MM.1S (cell line): ENCODE measurements around the gene PNPLA5.
A peak's percentile ranks its signal among the peaks of the same experiment; 100 is the strongest.

Experiments used
- DNase-seq: peaks from one replicate; pipeline ENCODE4 v3.0.0-alpha.2; 2015
- H2AFZ ChIP-seq: fragments of 300-600 bp; sonication (generic); 2 replicates; pipeline ENCODE4 v1.6.0; 2016; ENCODE audit warnings: antibody characterized with exemption, low read length
- H3F3A ChIP-seq: fragments of 300-600 bp; sonication (generic); 2 replicates; pipeline ENCODE4 v1.6.1; 2016; ENCODE audit warnings: mild to moderate bottlenecking, antibody characterized with exemption, low read length, moderate library complexity, mixed read lengths; ENCODE audit not compliant: insufficient read depth
- H3K27ac ChIP-seq: fragments of 300-600 bp; sonication (generic); 2 replicates; pipeline ENCODE4 v1.5.1; 2016; ENCODE audit warnings: mild to moderate bottlenecking, low read length
- H3K27me3 ChIP-seq: fragments of 300-600 bp; sonication (generic); replicated peaks from 2 replicates; pipeline ENCODE4 v1.6.0; 2016; ENCODE audit warnings: low read length; ENCODE audit not compliant: insufficient read depth
- H3K36me3 ChIP-seq: fragments of 300-600 bp; sonication (generic); replicated peaks from 2 replicates; pipeline ENCODE4 v1.6.1; 2016; ENCODE audit warnings: mild to moderate bottlenecking, low read length, mixed read lengths; ENCODE audit not compliant: insufficient read depth
- H3K4me1 ChIP-seq: fragments of 300-600 bp; sonication (generic); 2 replicates; pipeline ENCODE4 v1.6.1; 2016; ENCODE audit warnings: low read length, mixed read lengths
- H3K4me2 ChIP-seq: fragments of 300-600 bp; sonication (generic); 2 replicates; pipeline ENCODE4 v1.6.0; 2016; ENCODE audit warnings: low read depth, low read length
- H3K4me3 ChIP-seq: fragments of 300-600 bp; sonication (generic); 2 replicates; pipeline ENCODE4 v1.5.1; 2016; ENCODE audit warnings: low read length, mixed read lengths
- H3K79me2 ChIP-seq: fragments of 300-600 bp; sonication (generic); 2 replicates; pipeline ENCODE4 v1.6.1; 2016; ENCODE audit warnings: mixed run types, low read length, mixed read lengths
- H3K9ac ChIP-seq: fragments of 300-600 bp; sonication (generic); 2 replicates; pipeline ENCODE4 v1.6.1; 2016; ENCODE audit warnings: low read length, mixed read lengths
- H3K9me2 ChIP-seq: fragments of 300-600 bp; sonication (generic); replicated peaks from 2 replicates; pipeline ENCODE4 v1.6.1; 2016; ENCODE audit warnings: mild to moderate bottlenecking, low read length, mixed read lengths; ENCODE audit not compliant: insufficient read depth
- H3K9me3 ChIP-seq: fragments of 300-600 bp; sonication (generic); replicated peaks from 2 replicates; pipeline ENCODE4 v1.6.1; 2016; ENCODE audit warnings: mild to moderate bottlenecking, low read length, mixed read lengths; ENCODE audit not compliant: insufficient read depth
- H4K20me1 ChIP-seq: fragments of 300-600 bp; sonication (generic); 2 replicates; pipeline ENCODE4 v1.6.1; 2016; ENCODE audit warnings: mild to moderate bottlenecking, low read length, moderate library complexity, mixed read lengths; ENCODE audit not compliant: insufficient read depth
- CTCF ChIP-seq: fragments of 300-600 bp; sonication (generic); IDR thresholded peaks from 2 replicates; pipeline ENCODE4 v1.5.1; 2016; ENCODE audit warnings: antibody characterized with exemption, low read length, mixed read lengths
- EZH2 ChIP-seq: fragments of 300-600 bp; sonication (generic); optimal IDR thresholded peaks from 2 replicates; pipeline ENCODE3; 2017; ENCODE audit warnings: low read depth, mild to moderate bottlenecking, antibody characterized with exemption, low read length, mixed read lengths
- EZH2phosphoT487 ChIP-seq: fragments of 300-600 bp; sonication (generic); IDR thresholded peaks from 2 replicates; pipeline ENCODE4 v1.6.1; 2018; ENCODE audit warnings: antibody characterized with exemption, low read length

PNPLA5 gene

DNA sequence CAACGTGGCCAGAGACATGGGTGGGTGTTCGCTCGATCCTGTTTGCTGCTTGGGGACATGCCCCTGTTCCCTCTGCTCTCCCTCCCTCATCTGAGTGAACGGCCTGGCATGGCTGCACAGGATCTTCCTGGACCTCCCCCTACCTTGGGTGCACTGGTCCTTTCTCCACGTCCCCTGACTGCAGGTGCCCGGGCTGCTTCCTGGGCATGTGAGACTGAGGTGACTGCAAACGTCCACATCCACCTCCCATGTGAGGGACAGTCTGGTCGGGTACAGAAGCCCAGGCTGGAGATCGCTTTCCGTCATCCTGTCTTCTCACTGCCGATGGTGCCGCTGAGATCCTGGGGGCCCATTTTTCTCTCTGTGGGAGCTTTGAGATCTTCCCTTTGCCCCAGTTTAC is 41.3 kb downstream of the PNPLA5 start:
- Histone ChIP-seq H3K79me2 (no peaks in the 10 kb centered on the region), H3K4me3 (no peak overlapping the region), H3K4me2 (no peak overlapping the region), H3K9me3 (no peaks in the 10 kb centered on the region), H3K36me3 (no peaks in the 10 kb centered on the region), H2AFZ (no peak overlapping the region), H3K4me1 (no peaks in the 10 kb centered on the region), H4K20me1 (no peaks in the 10 kb centered on the region), H3K27me3 (peaks cover 95% of the 10 kb centered on the region), H3F3A (no peaks in the 10 kb centered on the region), H3K9ac (no peak overlapping the region), H3K9me2 (no peaks in the 10 kb centered on the region), H3K27ac (no peak overlapping the region)
- no peak for TF ChIP-seq CTCF
- no peak for TF ChIP-seq EZH2phosphoT487
- no peak for TF ChIP-seq EZH2
- no peak for DNase-seq

DNA sequence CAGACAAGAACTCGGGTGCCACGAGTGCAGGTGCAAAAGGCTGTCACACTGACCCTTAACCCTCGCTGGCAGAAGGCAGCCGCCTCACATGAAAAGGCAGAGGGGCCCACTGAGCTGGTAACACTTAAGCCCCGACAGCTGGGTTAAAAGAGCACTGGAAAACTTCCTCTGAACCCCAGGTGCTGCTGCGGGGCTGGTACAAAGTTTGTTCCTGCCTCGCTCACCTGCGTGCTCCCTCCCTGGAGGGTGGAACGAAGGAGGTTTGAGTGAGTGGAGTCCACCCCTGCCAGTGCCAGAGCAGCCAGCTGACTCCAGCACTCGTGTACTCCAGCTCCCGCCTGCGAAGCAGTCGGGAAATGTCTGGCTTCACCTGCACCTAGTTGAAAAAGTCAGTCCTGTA is 42.1 kb downstream of the PNPLA5 start:
- Histone ChIP-seq H3K9me2 (no peaks in the 10 kb centered on the region), H4K20me1 (no peaks in the 10 kb centered on the region), H3K4me3 (no peak overlapping the region), H3K4me1 (no peaks in the 10 kb centered on the region), H3K27me3 (peaks cover 95% of the 10 kb centered on the region), H3F3A (no peaks in the 10 kb centered on the region), H3K27ac (no peak overlapping the region), H2AFZ (no peak overlapping the region), H3K9ac (no peak overlapping the region), H3K9me3 (no peaks in the 10 kb centered on the region), H3K79me2 (no peaks in the 10 kb centered on the region), H3K36me3 (no peaks in the 10 kb centered on the region), H3K4me2 (no peak overlapping the region)
- DNase-seq = no peak
- TF ChIP-seq EZH2 = no peak
- TF ChIP-seq EZH2phosphoT487 = no peak
- no peak for TF ChIP-seq CTCF

GRCh38 chr22:43848366-43849171 is 43.2 kb downstream of the PNPLA5 start:
- TF ChIP-seq EZH2 (no peak), EZH2phosphoT487 (no peak), CTCF (peak; percentile 39)
- H3K4me2 ChIP-seq = no peak overlapping the region
- no peak overlapping the region for H3K9ac ChIP-seq
- no peaks in the 10 kb centered on the region for H3K9me2 ChIP-seq
- no peak overlapping the region for H2AFZ ChIP-seq
- no peak overlapping the region for H3K27ac ChIP-seq
- no peaks in the 10 kb centered on the region for H4K20me1 ChIP-seq
- no peaks in the 10 kb centered on the region for H3F3A ChIP-seq
- H3K79me2 ChIP-seq = no peaks in the 10 kb centered on the region
- peaks cover 96% of the 10 kb centered on the region for H3K27me3 ChIP-seq
- no peaks in the 10 kb centered on the region for H3K36me3 ChIP-seq
- H3K4me1 ChIP-seq = no peaks in the 10 kb centered on the region
- H3K9me3 ChIP-seq = no peaks in the 10 kb centered on the region
- no peak overlapping the region for H3K4me3 ChIP-seq
- no peak for DNase-seq
